ENCODE measurements around the gene CRYBG1. TPM values are rescaled to one million over a fixed set of nuclear protein-coding genes. Genes with fewer than 3 reads are reported as not detected.

CRYBG1 gene
- total RNA-seq, 1 donor: 105 TPM

DNA sequence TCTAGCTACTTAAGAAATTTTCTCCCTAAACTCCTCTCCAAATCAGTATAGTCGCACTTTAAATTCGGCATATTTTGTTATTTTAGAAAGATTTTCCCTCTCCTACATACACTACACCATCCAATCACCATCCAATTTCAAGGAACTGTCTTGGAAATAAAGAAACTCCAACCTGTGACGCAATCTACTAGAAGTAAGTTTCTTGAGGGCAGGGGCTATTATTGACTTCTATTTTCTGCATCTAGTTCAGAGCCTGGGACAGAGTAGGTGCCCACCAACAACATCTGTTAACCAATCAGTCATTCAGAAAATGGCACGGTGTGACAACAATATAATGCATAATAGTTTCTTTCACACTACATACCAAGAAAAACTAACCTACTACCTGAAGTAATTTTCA lies 38.6 kb upstream of the CRYBG1 start:
- TF ChIP-seq, protein P1, sequence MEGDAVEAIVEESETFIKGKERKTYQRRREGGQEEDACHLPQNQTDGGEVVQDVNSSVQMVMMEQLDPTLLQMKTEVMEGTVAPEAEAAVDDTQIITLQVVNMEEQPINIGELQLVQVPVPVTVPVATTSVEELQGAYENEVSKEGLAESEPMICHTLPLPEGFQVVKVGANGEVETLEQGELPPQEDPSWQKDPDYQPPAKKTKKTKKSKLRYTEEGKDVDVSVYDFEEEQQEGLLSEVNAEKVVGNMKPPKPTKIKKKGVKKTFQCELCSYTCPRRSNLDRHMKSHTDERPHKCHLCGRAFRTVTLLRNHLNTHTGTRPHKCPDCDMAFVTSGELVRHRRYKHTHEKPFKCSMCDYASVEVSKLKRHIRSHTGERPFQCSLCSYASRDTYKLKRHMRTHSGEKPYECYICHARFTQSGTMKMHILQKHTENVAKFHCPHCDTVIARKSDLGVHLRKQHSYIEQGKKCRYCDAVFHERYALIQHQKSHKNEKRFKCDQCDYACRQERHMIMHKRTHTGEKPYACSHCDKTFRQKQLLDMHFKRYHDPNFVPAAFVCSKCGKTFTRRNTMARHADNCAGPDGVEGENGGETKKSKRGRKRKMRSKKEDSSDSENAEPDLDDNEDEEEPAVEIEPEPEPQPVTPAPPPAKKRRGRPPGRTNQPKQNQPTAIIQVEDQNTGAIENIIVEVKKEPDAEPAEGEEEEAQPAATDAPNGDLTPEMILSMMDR (IDR thresholded peaks at IDR 0.05; ENCODE audit: insufficient read depth, low read length): no peak
- DNase-seq (ENCODE audit: low read depth): no peak
- no peak overlapping the region for H3K4me3 ChIP-seq (ENCODE audit: low read depth, low read length)

- peak; percentile 25 for DNase-seq (ENCODE audit: low read depth)
- TF ChIP-seq, protein P1 (IDR thresholded peaks at IDR 0.05; ENCODE audit: insufficient read depth, low read length): no peak
- H3K4me3 ChIP-seq (ENCODE audit: low read depth, low read length): peak overlapping the region; percentile 95
These were observed 35.7 kb upstream of the CRYBG1 start for GRCh38 chr6:106324726-106325335.

- TF ChIP-seq, protein P1 (IDR thresholded peaks at IDR 0.05; ENCODE audit: insufficient read depth, low read length): no peak
These were observed 35.0 kb upstream of the CRYBG1 start, which contains the start of gene ATG5 for GRCh38 chr6:106325336-106326178. Gene ATG5 (minus strand): TSS chr6:106325760. CDS start chr6:106316208, 9,552 bp downstream.

DNA sequence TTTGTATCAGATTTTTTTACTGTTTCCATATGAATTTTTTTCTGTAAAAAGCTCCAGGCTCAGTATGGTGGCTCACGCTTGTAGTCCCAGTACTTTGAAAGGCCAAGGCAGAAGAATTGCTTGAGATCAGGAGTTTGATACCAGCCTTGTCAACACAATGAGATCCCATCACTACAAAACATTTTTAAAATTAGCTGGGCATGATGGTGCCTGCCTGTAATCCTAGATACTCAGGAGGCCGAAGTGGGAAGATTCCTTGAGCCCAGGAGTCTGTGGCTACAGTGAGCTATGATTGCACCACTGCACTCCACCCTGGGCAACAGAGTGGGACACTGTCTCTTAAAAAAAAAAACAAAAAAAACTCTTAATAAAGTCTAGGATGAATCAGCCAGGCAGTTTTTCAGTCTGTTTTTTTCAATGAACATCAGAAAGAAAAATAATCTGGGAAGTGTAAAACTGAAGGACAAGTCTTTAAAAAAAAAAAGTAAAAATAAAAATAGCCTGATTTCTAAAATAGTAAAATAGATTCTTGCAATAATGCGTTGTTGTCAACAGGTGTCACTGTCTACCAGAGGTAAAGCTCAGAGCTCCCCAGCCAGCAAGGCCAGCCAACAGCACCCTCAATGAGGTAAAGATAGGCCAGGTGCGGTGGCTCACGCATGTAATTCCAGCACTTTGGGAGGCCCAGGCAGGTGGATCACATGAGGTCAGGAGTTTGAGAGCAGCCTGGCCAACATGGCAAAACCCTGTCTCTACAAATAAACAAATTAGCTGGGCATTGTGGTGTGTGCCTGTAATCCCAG lies 25.7 kb upstream of the CRYBG1 start:
- peak; percentile 68 for DNase-seq (ENCODE audit: low read depth)
- no peak overlapping the region for H3K4me3 ChIP-seq (ENCODE audit: low read depth, low read length)
- TF ChIP-seq, protein P1 (IDR thresholded peaks at IDR 0.05; ENCODE audit: insufficient read depth, low read length): peak; percentile 66

More at GRCh38 chr6:106325336-106326178, 35.0 kb upstream of the CRYBG1 start, which contains the start of gene ATG5:
- peak within 1 kb of the TSS; percentile 95 for H3K4me3 ChIP-seq (ENCODE audit: low read depth, low read length)
- peak; percentile 99 for DNase-seq (ENCODE audit: low read depth)

- peak; percentile 76 for DNase-seq (ENCODE audit: low read depth)
- H3K4me3 ChIP-seq (ENCODE audit: low read depth, low read length): no peak overlapping the region
- TF ChIP-seq, protein P1 (IDR thresholded peaks at IDR 0.05; ENCODE audit: insufficient read depth, low read length): peak; percentile 89
These were observed 21.0 kb upstream of the CRYBG1 start for GRCh38 chr6:106339334-106340029.

GRCh38 chr6:106347219-106347618 lies 13.3 kb upstream of the CRYBG1 start:
- H3K4me3 ChIP-seq (ENCODE audit: low read depth, low read length): no peak overlapping the region
- DNase-seq (ENCODE audit: low read depth): no peak
- TF ChIP-seq, protein P1 (IDR thresholded peaks at IDR 0.05; ENCODE audit: insufficient read depth, low read length): no peak

Data from fibroblast of the aortic adventitia (primary cell).